Muscle of leg (tissue), 11 donors: ENCODE results near the gene HIVEP3. TPM values are rescaled to one million over a fixed set of nuclear protein-coding genes. Genes with fewer than 3 reads are reported as not detected.

ENCODE experiments used
- DNase-seq: peaks from one replicate; pipeline ENCODE4 v3.0.0; 2013
- H3K27ac ChIP-seq: one replicate; pipeline ENCODE4 v1.5.1; 2013; ENCODE audit warnings: mild to moderate bottlenecking, low read length, control low read depth
- H3K27me3 ChIP-seq: one replicate; pipeline ENCODE4 v1.6.1; 2013; ENCODE audit warnings: low read length; ENCODE audit not compliant: control insufficient read depth, insufficient read depth
- H3K36me3 ChIP-seq: one replicate; pipeline ENCODE4 v1.6.1; 2013; ENCODE audit warnings: low read length; ENCODE audit not compliant: control insufficient read depth, insufficient read depth
- H3K4me1 ChIP-seq: one replicate; pipeline ENCODE4 v1.6.1; 2013; ENCODE audit warnings: low read length; ENCODE audit not compliant: control insufficient read depth, insufficient read depth
- H3K4me3 ChIP-seq: one replicate; pipeline ENCODE4 v1.5.1; 2013; ENCODE audit warnings: low read length, control low read depth
- H3K9me3 ChIP-seq: replicated peaks from 2 replicates; pipeline ENCODE4 v1.6.1; 2013; ENCODE audit warnings: low read depth, low read length; ENCODE audit not compliant: control insufficient read depth
- WGBS: methylation state at CpG from one replicate; pipeline ENCODE4 v1.1.5; 2013; ENCODE audit warnings: missing lambda C conversion rate; ENCODE audit not compliant: insufficient coverage; 5-methylcytosine and 5-hydroxymethylcytosine counted together
- polyA plus RNA-seq, 8 donors: library from polyadenylated mRNA; unstranded; fragments of 120-200 nt; gene quantifications; one replicate each; pipeline versions ENCODE4 v1.2.1 to v1.2.3, GENCODE V29; 2013; ENCODE audit warnings: inconsistent platforms in 1 of 8, low replicate concordance in 1 of 8; ENCODE audit not compliant: insufficient read length in 8 of 8, insufficient read depth in 1 of 8
- total RNA-seq: library from RNA; stranded (reverse); fragments of 120-200 nt; gene quantifications from one replicate; pipeline ENCODE4 v1.2.4, GENCODE V29; 2013

HIVEP3 gene
- total and polyA plus RNA-seq, 9 donors, result 0.93 to 3.7 (median 2.7) TPM

DNA sequence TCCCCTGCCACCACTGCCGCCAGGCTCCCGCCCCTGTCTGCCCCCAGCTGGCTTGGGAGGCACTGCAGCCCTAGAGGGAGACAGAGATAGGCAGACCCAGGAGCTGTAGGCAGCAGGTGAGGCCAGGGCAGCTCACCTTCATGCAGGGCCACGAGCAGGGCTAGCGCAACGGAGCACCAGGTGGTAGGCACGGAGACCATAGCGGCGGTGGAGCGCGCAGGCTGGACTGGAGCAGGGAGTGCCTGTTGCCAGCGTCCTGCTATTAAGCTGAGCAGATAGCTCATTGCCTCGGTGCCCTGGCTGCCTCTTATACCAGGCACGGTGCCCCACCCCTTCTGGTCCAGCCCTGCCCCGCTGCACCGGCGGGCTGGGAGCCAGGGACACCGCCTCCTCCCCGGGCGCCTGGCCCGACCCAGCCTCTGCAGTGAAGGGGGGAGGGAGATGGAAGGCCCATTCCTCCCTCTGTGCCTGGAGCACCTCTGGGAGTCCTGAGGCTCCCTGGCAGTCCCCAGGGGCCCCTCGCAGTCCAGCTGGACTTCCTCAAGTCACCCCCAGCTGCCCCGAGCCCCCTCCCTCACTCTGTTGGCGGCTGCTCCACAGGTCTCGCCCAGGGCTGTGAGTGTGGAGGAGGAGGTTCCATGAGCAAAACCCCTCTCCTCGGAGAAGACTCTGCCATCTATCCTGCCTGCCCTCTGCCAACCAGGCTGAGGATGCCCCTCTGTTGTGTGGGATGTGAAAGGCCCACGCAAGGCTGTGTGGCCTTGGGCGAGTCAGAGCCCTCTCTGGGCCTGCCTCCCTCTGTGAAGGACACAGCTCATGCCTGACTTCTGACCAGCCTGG lies 434.1 kb downstream of the HIVEP3 start, which contains the start of gene EDN2:
Gene EDN2 (minus strand): TSS at position 282 of the 840 bp plus-strand sequence. CDS start 82 bp downstream, at position 200.
- WGBS, result 74% methylated on average over 14 of the region's 27 CpGs
- Histone ChIP-seq H3K9me3 (no peaks in the 10 kb centered on the region), H3K27me3 (peaks cover 11% of the 10 kb centered on the region), H3K4me1 (peaks cover 79% of the 10 kb centered on the region), H3K4me3 (no peak within 1 kb of the TSS), H3K27ac (no peak within 1 kb of the TSS), H3K36me3 (no peaks in the 10 kb centered on the region)
- no peak for DNase-seq

DNA sequence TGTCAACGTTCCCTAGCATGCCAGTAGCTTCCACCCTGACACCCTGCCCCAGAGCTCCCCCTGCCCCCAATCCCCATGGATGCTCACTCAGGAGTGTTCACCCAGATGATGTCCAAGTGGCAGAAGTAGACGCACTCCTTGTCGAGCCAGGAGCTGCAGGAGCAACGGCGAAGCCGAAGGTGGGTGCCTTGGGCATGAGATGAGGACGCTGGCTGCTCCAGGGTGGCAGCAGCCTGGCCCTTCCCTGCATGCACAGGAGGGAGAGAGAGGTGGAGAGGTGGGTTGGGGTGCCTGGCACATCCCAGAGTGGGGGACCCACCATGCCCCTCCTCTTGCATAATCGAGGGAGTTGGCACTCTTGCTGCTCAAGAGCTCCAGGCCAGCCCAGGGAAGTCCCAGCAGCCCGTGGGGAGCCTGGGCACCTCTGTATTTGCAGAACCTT lies 434.7 kb downstream of the HIVEP3 start:
- WGBS, result 77% methylated on average over 8 of the region's 9 CpGs
- Histone ChIP-seq H3K4me1 (peaks cover 85% of the 10 kb centered on the region), H3K27ac (no peak overlapping the region)

DNA sequence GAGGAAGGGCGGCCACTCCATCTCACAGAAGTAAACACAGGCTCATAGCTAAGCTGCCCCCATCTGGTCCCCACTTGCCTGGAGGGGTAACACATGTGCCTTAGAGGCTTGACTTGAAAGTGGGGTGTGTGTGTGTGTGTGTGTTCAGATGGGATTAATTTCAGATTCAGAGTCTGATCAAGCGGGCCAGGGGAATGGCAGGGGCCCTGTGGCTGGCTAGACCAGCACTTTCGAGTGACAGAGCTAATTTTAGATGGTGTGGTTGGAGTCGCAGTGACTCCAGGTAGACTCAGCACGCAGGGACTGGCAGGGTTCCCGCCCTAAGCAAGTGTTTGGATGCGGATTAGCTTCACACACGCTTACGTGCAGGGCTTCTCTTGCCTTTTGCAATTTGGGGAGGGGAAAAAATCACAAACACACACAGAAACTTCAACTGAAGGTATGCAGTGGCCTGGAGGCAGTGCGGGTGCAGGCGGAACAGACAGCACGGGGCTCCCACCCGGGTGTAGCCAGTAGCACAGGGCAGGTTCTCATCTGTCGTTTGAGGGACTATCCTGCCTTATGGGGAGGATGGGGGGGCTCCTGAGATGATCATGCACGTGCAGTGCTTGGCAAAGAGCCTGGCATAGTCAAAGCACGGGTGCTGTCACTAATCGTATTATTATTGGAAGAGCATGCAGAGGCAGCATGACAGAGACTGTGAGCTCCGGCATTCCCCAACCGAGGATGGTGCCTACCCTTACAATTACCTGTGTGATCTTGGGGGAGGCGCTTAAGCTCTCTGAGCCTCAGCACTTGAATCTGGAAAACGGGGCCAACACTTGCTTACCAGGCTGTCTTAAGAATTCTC lies 435.5 kb downstream of the HIVEP3 start:
- Histone ChIP-seq H3K27me3 (peaks cover 11% of the 10 kb centered on the region), H3K27ac (peak overlapping the region; percentile 65), H3K36me3 (no peaks in the 10 kb centered on the region), H3K4me1 (peaks cover 86% of the 10 kb centered on the region), H3K4me3 (no peak overlapping the region), H3K9me3 (no peaks in the 10 kb centered on the region)
- 60% methylated on average over 12 of the region's 21 CpGs for WGBS
- no peak for DNase-seq

More for the DNA sequence above, 434.7 kb downstream of the HIVEP3 start:
- H3K9me3 ChIP-seq, result no peaks in the 10 kb centered on the region
- DNase-seq, result no peak
- peaks cover 11% of the 10 kb centered on the region for H3K27me3 ChIP-seq
- no peaks in the 10 kb centered on the region for H3K36me3 ChIP-seq
- no peak overlapping the region for H3K4me3 ChIP-seq

DNA sequence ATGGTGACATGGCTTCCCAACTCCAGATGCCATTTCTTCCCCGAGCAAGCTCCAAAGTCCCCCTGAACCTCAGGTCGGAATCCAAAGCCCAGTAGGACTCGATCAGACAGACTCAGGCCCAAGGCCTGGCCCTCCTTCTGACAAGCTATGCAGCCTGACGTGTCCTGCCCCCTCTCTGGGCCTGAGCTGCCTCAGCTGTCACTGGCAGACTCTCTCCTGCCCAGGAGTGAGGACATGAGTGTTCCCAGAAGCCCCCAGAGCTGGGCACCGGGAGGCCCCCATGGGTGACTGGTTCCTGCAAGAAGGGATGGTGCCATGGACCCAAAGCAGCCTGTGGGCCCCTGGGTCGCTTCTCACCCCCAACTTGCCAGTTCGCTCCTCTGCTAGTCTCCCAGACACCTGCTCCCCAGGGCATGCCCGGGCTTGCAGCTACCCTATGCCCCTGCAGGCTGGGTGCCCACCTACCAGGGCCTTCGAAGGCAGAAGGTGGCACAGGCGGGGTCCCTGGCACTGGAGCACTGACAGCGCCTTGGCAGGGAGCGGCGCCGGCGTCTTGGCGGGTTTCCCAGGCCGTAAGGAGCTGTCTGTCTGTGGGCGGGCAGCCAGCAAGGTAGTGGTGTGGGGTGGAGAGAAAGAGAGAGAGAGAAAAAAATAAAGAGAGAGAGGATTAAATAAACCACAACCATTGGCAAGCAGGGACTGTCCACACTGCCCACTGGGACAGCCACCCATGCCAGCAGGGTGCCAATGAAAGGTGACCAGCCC lies 436.5 kb downstream of the HIVEP3 start:
- Histone ChIP-seq H3K27ac (peak overlapping the region; percentile 65), H3K4me3 (no peak overlapping the region), H3K4me1 (peaks cover 84% of the 10 kb centered on the region), H3K9me3 (no peaks in the 10 kb centered on the region), H3K36me3 (no peaks in the 10 kb centered on the region), H3K27me3 (peaks cover 10% of the 10 kb centered on the region)
- no peak for DNase-seq
- 66% methylated on average over 9 of the region's 18 CpGs for WGBS

DNA sequence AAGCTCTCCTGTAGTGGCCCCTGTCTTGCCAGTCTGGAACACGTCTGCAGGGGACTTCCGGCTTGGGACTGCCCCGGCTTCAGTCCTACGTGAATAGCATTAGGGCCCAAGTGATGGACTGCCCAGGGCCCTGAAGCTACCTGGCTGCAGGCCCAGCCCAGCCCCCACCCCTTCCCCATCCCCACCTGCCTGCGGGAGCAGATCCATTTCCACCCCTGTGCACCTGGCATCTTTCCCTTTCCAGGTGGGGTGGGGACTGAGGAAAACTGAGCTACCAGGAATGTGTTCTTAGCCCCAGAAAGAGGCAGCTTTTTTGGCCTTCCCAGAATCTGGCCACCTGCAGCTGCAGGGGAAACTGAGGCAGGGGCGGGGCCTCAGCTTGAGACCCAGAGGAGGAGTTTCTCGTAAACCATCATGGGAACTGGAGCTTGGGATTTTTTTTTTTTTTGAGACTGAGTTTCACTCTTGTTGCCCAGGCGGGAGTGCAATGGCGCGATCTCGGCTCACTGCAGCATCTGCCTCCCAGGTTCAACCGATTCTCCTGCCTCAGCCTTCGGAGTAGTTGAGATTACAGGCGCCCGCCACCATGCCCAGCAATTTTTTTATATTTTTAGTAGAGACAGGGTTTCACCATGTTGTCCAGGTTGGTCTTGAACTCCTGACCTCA lies 437.5 kb downstream of the HIVEP3 start:
- Histone ChIP-seq H3K36me3 (no peaks in the 10 kb centered on the region), H3K27me3 (peaks cover 9% of the 10 kb centered on the region), H3K27ac (peak overlapping the region; percentile 47), H3K4me1 (peaks cover 84% of the 10 kb centered on the region), H3K4me3 (no peak overlapping the region), H3K9me3 (no peaks in the 10 kb centered on the region)
- no peak for DNase-seq
- 84% methylated on average over 5 of the region's 15 CpGs for WGBS

DNA sequence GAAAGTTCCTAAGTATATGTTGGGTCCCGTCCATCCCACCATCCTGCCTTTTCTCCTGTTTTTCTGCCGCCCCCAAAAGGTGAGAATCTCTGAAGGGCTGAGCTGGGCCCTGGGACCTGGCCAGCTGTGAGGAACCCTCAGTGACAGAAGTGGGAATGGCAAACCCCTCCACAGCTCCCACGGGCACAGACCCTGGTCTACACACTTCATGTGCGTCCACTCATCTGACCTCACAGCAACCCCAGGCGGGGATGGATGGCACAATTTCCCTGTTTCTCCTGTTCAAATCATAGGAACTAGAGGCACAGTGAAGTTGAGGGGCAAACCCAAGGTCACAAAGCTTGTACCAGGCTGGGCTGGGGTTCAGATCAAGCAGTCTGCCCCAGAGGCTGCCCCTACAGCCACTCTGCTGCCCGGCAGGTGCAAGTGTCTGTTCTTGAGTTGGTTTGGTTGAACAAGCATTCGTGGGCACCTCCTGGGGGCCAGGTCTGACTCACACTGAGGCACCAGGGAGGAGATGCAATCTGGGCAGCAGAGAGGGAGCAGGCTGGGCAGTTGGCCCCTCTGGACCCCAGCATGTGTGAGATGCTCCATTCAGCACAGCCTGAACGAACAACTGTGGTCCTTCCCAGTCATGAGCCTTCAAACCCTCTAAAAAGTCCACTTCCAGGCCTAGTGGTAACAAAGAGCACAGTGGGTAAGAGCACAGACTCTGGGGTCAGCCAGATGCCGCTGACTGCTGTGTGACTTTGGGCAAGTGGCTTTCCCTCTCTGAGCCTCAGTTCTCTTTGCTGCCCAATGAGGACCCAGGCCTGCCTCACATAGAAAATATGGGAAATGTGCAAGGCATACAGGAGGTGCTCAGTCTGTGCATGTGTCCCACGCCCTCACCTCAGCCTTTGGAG lies 438.3 kb downstream of the HIVEP3 start:
- H3K27ac ChIP-seq, result no peak overlapping the region
- WGBS, result 87% methylated on average over 8 of the region's 10 CpGs

DNA sequence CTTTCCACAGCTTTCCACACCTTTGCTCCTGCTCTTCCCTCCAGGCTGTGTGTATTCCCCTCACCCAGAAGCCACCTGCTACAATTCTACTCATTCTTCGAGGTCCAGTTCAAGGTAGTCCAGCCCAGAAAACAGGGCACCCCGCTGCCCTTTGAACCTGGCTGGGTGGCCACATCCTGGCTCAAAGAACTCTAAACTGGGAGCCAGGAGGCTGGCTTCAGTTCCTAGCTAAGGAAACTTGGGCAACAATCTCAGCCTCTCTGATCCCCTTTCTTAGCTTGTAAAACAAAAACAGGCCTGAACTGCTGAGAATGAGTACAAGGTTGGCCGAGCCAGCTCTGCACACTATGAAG lies 438.9 kb downstream of the HIVEP3 start:
- Histone ChIP-seq H3K36me3 (no peaks in the 10 kb centered on the region), H3K27ac (no peak overlapping the region), H3K27me3 (peaks cover 9% of the 10 kb centered on the region), H3K4me3 (no peak overlapping the region), H3K4me1 (peaks cover 84% of the 10 kb centered on the region), H3K9me3 (no peaks in the 10 kb centered on the region)
- no peak for DNase-seq
- WGBS, result 100% methylated on average over 2 of the region's 3 CpGs

More for the DNA sequence above, 438.3 kb downstream of the HIVEP3 start:
- Histone ChIP-seq H3K36me3 (no peaks in the 10 kb centered on the region), H3K4me1 (peaks cover 84% of the 10 kb centered on the region), H3K4me3 (no peak overlapping the region), H3K9me3 (no peaks in the 10 kb centered on the region), H3K27me3 (peaks cover 9% of the 10 kb centered on the region)
- DNase-seq, result no peak

DNA sequence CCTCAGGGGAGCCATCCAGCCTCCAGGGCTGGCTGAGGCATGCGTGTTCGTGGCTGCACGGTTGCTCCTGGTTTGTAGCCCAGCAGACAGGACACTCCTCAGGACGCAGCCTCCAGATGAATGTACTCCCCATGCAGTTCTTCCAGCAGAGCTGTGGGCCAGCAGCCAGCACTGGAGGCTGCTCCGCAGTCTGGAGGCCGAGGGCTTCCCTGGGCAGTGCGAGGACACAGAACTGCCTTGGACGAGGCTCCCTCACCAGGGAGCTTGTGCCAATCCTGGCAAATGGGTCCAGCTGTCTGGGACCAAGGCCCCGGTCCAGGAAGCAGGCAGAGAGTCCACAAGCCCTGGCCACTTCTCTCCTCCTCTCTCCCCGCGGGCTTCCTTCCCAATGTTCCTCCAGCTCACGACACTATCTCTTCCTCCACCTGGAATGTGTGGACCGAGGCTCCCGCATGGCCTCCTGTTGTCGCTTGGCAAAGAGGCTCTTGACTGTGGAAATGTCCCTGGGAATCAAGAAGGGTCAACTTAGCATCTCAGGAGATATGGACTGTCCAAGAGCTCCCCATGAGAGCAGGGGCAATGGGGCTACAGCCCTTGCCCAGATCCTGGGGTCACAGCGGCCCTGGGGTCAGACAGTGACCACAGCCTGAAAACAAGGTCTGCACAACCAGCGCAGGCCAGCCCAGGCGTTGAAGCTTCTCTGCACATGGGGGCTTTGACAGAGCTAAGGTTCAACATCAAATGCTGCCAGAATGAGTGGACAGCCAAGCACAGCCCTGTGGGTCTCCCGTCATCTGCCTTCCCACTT lies 439.5 kb downstream of the HIVEP3 start:
- H3K36me3 ChIP-seq, result no peaks in the 10 kb centered on the region
- H3K4me1 ChIP-seq, result peaks cover 84% of the 10 kb centered on the region
- WGBS, result 33% methylated on average over 15 of the region's 19 CpGs
- H3K4me3 ChIP-seq, result no peak overlapping the region
- H3K27ac ChIP-seq, result no peak overlapping the region
- H3K9me3 ChIP-seq, result no peaks in the 10 kb centered on the region
- peak; percentile 87 for DNase-seq
- H3K27me3 ChIP-seq, result peaks cover 5% of the 10 kb centered on the region
